B cell (primary cell): ENCODE measurements around the gene EXOC3. TPM values are rescaled to one million over a fixed set of nuclear protein-coding genes. Genes with fewer than 3 reads are reported as not detected.

Experiments
- ATAC-seq: fragments of 200-7000 bp; cut with Tn5 transposase; one replicate; pipeline ENCODE4 v1.10.0; 2021; ENCODE audit warnings: low read depth, mild to moderate bottlenecking, moderate number of reproducible peaks, moderate library complexity
- CTCF ChIA-PET: fragments of 350-600 bp; sonication (Branson Sonifier 250); formaldehyde crosslinking; loops from one replicate; lab custom pipeline; 2021; ENCODE audit warnings: antibody characterized with exemption, inconsistent platforms; lab: Charles Lee
- POLR2A ChIA-PET: fragments of 350-600 bp; sonication (Branson Sonifier 250); formaldehyde crosslinking; loops from one replicate; lab custom pipeline; 2021; ENCODE audit warnings: antibody characterized with exemption; lab: Charles Lee
- DNase-seq: peaks from one replicate; pipeline ENCODE4 v3.0.0; 2013
- H2AFZ ChIP-seq: 2 replicates; pipeline ENCODE4 v1.6.1; 2012; ENCODE audit warnings: mild to moderate bottlenecking, low read depth, low read length; ENCODE audit not compliant: insufficient read depth, poor library complexity, severe bottlenecking
- H3K27ac ChIP-seq, 2 donors: 1 replicate in 1 of 2; 2 replicates in 1 of 2; pipeline ENCODE4 v1.5.1; 2012 to 2013; ENCODE audit warnings: low read length in 2 of 2, mild to moderate bottlenecking in 2 of 2, moderate library complexity in 1 of 2
- H3K27me3 ChIP-seq, 4 experiments: fragments of 200-600 bp in 1 of 4; sonication (generic) in 1 of 4; replicated peaks in 1 of 4; 1 replicate in 2 of 4; 2 replicates in 2 of 4; pipeline versions ENCODE4 v1.6.1 to v1.7.0; 2013 to 2016; ENCODE audit warnings: low read length in 3 of 4, mild to moderate bottlenecking in 2 of 4, mixed read lengths in 1 of 4, moderate library complexity in 1 of 4; ENCODE audit not compliant: insufficient read depth in 4 of 4, control insufficient read depth in 3 of 4; ENCODE audit errors: control extremely low read depth in 1 of 4
- H3K36me3 ChIP-seq, 2 experiments: replicated peaks in 1 of 2; 1 replicate in 1 of 2; 2 replicates in 1 of 2; pipeline versions ENCODE4 v1.6.1 to v1.7.1; 2013; ENCODE audit warnings: low read length in 1 of 2; ENCODE audit not compliant: insufficient read depth in 2 of 2, control insufficient read depth in 1 of 2; ENCODE audit errors: control extremely low read depth in 1 of 2, extremely low read depth in 1 of 2
- H3K4me1 ChIP-seq, 2 donors: fragments of 200-600 bp in 1 of 2; sonication (generic) in 1 of 2; 1 replicate in 1 of 2; 2 replicates in 1 of 2; pipeline versions ENCODE4 v1.5.1 to v1.6.1; 2013 to 2017; ENCODE audit warnings: low read length in 2 of 2; ENCODE audit not compliant: control insufficient read depth in 2 of 2, insufficient read depth in 2 of 2
- H3K4me2 ChIP-seq: replicated peaks from 2 replicates; pipeline ENCODE3; 2012; ENCODE audit warnings: mild to moderate bottlenecking, low read depth, low read length; ENCODE audit not compliant: poor library complexity, severe bottlenecking
- H3K4me3 ChIP-seq, 5 experiments: fragments of 200-600 bp in 1 of 5; sonication (generic) in 1 of 5; 1 replicate in 3 of 5; 2 replicates in 2 of 5; pipeline versions ENCODE4 v1.5.1 to v1.7.0; 2011 to 2016; ENCODE audit warnings: low read length in 4 of 5, mild to moderate bottlenecking in 4 of 5, low read depth in 2 of 5, control low read depth in 1 of 5, moderate library complexity in 1 of 5; ENCODE audit not compliant: insufficient read depth in 1 of 5; ENCODE audit errors: control extremely low read depth in 1 of 5, extremely low read depth in 1 of 5
- H3K79me2 ChIP-seq: fragments of 200-600 bp; sonication (generic); one replicate; pipeline ENCODE4 v1.6.0; 2016; ENCODE audit warnings: low read length; ENCODE audit not compliant: control insufficient read depth, insufficient read depth
- H3K9ac ChIP-seq: fragments of 200-600 bp; sonication (generic); 2 replicates; pipeline ENCODE4 v1.6.1; 2017; ENCODE audit warnings: mild to moderate bottlenecking, low read length, moderate library complexity
- H3K9me3 ChIP-seq, 3 donors: one replicate each; pipeline versions ENCODE4 v1.6.1 to v1.7.1; 2013; ENCODE audit warnings: low read length in 2 of 3; ENCODE audit not compliant: control insufficient read depth in 2 of 3, insufficient read depth in 1 of 3; ENCODE audit errors: control extremely low read depth in 1 of 3
- H4K20me1 ChIP-seq: 2 replicates; pipeline ENCODE4 v1.6.0; 2012; ENCODE audit warnings: mild to moderate bottlenecking, low read length; ENCODE audit not compliant: insufficient read depth, control insufficient read depth, poor library complexity, severe bottlenecking
- H3K27ac Mint-ChIP-seq: one replicate; pipeline ENCODE4 v1.8.0; 2021; ENCODE audit warnings: mixed read lengths
- H3K27me3 Mint-ChIP-seq: one replicate; pipeline ENCODE4 v1.8.0; 2021; ENCODE audit warnings: mixed read lengths
- H3K4me1 Mint-ChIP-seq: one replicate; pipeline ENCODE4 v1.8.0; 2021; ENCODE audit warnings: mixed read lengths
- H3K4me3 Mint-ChIP-seq: one replicate; pipeline ENCODE4 v1.8.0; 2021; ENCODE audit warnings: mixed read lengths
- H3K9me3 Mint-ChIP-seq: one replicate; pipeline ENCODE4 v1.8.0; 2022; ENCODE audit warnings: mixed read lengths; ENCODE audit not compliant: insufficient read depth
- EZH2 ChIP-seq: IDR thresholded peaks from 2 replicates; pipeline ENCODE4 v1.6.1; 2012; ENCODE audit warnings: borderline replicate concordance, low read depth, mild to moderate bottlenecking, moderate library complexity, low read length; ENCODE audit not compliant: insufficient read depth, poor library complexity, severe bottlenecking
- WGBS: methylation state at CpG from one replicate; pipeline ENCODE4 v1.1.5; 2013; ENCODE audit warnings: missing lambda C conversion rate; ENCODE audit not compliant: insufficient coverage; 5-methylcytosine and 5-hydroxymethylcytosine counted together
- intact Hi-C: fragments of 100-400 bp; cut with micrococcal nuclease; formaldehyde crosslinking; loops from one replicate; pipeline ENCODE4 v1.10.0; 2022
- polyA plus RNA-seq: library from polyadenylated mRNA; depleted of rRNA; stranded (reverse); fragments of >200 nt; gene quantifications from 2 replicates; pipeline ENCODE4 v1.2.3, GENCODE V29; 2012
- total RNA-seq, 2 donors: library from RNA; stranded (reverse); fragments of 120-200 nt in 1 of 2; gene quantifications; 1 replicate in 1 of 2; 2 replicates in 1 of 2; pipeline versions ENCODE4 v1.2.3 to v1.2.4, GENCODE V29; 2013 to 2022
- TF ChIP-seq, protein P1 (sequence below): fragments of 200-600 bp; IDR thresholded peaks from one replicate; pipeline ENCODE4 v1.8.0; 2022; ENCODE audit warnings: antibody characterized with exemption, mild to moderate bottlenecking

EXOC3 gene
- total and polyA plus RNA-seq, 2 donors (not counting 1 experiment from before 2014, with no cell fraction given) = 44.0 to 97.1 TPM

DNA sequence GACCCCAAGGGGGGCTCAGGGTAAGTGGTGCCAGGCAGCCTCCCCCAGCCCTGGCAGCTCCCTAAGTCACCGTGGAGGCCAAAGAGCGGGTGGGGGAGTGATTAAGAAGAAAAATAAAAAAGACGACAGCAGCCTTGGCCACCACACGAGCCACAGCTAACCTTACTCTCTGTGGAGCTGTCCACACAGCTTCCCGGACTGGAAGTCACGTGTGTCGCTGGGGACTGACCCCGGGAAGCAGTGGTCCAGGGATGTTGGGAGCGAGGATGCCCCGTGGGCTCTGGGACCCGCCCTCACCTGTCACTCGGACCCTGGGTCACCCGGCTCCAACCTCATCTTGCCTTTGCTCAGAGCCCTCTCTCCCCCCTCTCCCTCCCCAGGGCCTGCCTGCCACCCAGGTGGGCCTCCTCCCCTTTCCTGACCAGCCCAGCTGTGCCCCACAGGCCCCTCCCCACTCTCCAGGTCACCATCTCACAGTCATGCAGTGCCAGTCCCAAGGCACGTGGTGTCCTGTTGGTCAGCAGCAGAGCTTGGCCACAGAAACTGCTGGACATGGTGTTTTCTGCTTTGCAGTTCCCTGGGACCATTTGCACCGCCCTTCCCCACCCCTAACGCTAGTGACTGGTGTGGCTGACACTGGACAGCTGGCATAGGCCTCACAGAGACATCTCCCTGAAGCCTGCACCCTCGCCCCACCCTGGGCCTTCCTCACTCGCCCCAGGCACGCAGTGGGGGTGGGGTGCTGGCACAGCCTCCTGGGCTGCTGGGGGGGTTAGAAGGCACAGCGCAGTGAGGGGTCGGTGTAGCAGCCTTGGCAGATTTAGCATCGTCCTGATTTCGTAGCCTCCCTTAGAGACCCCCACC lies 9.8 kb upstream of the EXOC3 start:
- H3K9ac ChIP-seq = no peak overlapping the region
- ChIA-PET CTCF (interaction anchor here (2.0 kb wide), 1 partner anchor 13 kb away, joined by 7 read pairs; no protein-coding TSS in a partner anchor), POLR2A (no interaction called here)
- 93% methylated on average over 21 of the region's 23 CpGs for WGBS
- no peak overlapping the region for H3K4me3 ChIP-seq
- intact Hi-C loops = no loop called here
- TF ChIP-seq EZH2 = no peak
- TF ChIP-seq, protein P1, sequence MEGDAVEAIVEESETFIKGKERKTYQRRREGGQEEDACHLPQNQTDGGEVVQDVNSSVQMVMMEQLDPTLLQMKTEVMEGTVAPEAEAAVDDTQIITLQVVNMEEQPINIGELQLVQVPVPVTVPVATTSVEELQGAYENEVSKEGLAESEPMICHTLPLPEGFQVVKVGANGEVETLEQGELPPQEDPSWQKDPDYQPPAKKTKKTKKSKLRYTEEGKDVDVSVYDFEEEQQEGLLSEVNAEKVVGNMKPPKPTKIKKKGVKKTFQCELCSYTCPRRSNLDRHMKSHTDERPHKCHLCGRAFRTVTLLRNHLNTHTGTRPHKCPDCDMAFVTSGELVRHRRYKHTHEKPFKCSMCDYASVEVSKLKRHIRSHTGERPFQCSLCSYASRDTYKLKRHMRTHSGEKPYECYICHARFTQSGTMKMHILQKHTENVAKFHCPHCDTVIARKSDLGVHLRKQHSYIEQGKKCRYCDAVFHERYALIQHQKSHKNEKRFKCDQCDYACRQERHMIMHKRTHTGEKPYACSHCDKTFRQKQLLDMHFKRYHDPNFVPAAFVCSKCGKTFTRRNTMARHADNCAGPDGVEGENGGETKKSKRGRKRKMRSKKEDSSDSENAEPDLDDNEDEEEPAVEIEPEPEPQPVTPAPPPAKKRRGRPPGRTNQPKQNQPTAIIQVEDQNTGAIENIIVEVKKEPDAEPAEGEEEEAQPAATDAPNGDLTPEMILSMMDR = no peak
- H3K27ac ChIP-seq = no peak overlapping the region
- no peaks in the 10 kb centered on the region for H3K36me3 ChIP-seq
- H3K4me2 ChIP-seq = no peak overlapping the region
- no peak for DNase-seq
- no peaks in the 10 kb centered on the region for H3K4me1 ChIP-seq
- Mint-ChIP-seq H3K27ac (no peak overlapping the region), H3K4me1 (no peaks in the 10 kb centered on the region), H3K9me3 (no peaks in the 10 kb centered on the region), H3K27me3 (peaks cover 12% of the 10 kb centered on the region), H3K4me3 (no peak overlapping the region)
- H2AFZ ChIP-seq = no peak overlapping the region
- H3K9me3 ChIP-seq = no peaks in the 10 kb centered on the region
- H3K27me3 ChIP-seq = peaks cover 0 to 10% (median 0%) of the 10 kb centered on the region in 4 experiments
- no peaks in the 10 kb centered on the region for H4K20me1 ChIP-seq
- no peaks in the 10 kb centered on the region for H3K79me2 ChIP-seq
- no peak for ATAC-seq

DNA sequence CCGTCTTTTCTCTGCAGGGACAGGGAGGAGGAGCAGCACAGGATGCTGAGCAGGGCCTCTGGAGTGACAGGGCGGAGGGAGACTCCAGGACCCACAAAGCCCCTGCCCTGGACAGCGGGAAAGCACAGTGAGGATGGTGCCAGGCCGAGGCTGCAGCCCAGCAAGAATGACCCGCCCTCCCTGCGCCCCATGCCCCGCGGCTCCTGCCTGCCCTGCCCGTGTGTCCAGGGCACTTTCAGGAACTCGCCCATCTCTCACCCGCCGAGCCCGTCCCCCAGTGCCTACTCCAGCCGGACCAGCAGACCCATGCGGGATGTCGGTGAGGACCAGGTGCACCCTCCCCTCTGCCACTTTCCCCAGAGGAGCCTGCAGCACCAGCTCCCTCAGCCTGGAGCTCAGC lies 9.1 kb upstream of the EXOC3 start:
- no peak overlapping the region for H3K4me3 Mint-ChIP-seq
- POLR2A ChIA-PET = no interaction called here
- intact Hi-C loops = no loop called here

More for the DNA sequence above, 9.1 kb upstream of the EXOC3 start:
- Histone ChIP-seq H4K20me1 (no peaks in the 10 kb centered on the region), H2AFZ (no peak overlapping the region), H3K4me1 (no peaks in the 10 kb centered on the region), H3K4me3 (no peak overlapping the region), H3K36me3 (no peaks in the 10 kb centered on the region), H3K27ac (no peak overlapping the region), H3K9ac (no peak overlapping the region), H3K4me2 (no peak overlapping the region), H3K79me2 (no peaks in the 10 kb centered on the region), H3K27me3 (peaks cover 0 to 10% (median 0%) of the 10 kb centered on the region in 4 experiments), H3K9me3 (no peaks in the 10 kb centered on the region)
- Mint-ChIP-seq H3K4me1 (no peaks in the 10 kb centered on the region), H3K27ac (no peak overlapping the region), H3K9me3 (no peaks in the 10 kb centered on the region), H3K27me3 (peaks cover 12% of the 10 kb centered on the region)
- CTCF ChIA-PET = interaction anchor here (1.2 kb wide), 1 partner anchor 117 kb away, joined by 4 read pairs; no protein-coding TSS in a partner anchor
- no peak for ATAC-seq
- no peak for TF ChIP-seq EZH2
- TF ChIP-seq, protein P1 = no peak
- 92% methylated on average over 16 of the region's 16 CpGs for WGBS
- no peak for DNase-seq
